GM23248 (cell line): ENCODE results near the gene EMC7.

ENCODE experiments used
- EZH2 ChIP-seq: fragments of 200-600 bp; sonication (generic); IDR thresholded peaks from 2 replicates; pipeline ENCODE4 v1.6.1; 2018; ENCODE audit warnings: antibody characterized with exemption, mild to moderate bottlenecking; ENCODE audit not compliant: insufficient read depth, poor library complexity, severe bottlenecking
- EZH2phosphoT487 ChIP-seq: fragments of 200-600 bp; sonication (generic); IDR thresholded peaks from 2 replicates; pipeline ENCODE4 v1.6.1; 2018; ENCODE audit warnings: antibody characterized with exemption, moderate library complexity, mild to moderate bottlenecking, low read depth; ENCODE audit not compliant: insufficient read depth

DNA sequence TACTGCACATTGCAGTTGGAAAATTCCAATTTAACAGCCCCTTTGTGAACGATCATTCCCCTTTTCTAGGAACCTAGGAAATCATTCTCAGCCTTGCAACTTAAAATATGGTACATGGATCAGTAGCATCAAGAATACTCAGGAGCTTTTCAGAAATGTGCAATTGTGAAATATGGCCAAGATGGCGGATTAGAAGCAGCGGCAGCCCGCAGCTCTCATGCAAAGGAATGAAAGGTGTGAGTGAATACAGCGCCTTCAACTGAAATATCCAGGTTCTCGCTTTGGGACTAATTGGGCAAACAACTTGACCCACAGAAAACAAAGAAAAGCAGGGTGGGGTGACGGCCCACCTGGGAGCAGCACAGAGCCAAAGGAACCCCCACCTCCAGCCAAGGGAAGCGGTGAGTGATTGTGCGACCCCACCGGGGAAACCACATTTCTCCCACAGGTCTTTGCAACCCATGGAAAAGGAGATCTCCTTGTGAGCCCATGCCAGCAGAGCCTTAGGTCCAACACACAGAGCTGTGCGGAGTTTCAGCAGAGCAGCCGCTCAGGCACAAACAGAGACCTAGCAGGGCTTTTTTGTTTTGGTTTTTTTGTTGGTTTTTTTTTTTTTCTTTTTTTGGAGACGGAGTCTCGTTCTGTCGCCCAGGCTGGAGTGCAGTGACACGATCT is 55.1 kb downstream of the EMC7 start:
- TF ChIP-seq EZH2 (no peak), EZH2phosphoT487 (no peak)
